Measurements from ENCODE around the gene RSPO1.
"Not testable (repeated sequence)": the region's sequence is repeated elsewhere in the genome, so short reads cannot be mapped to it uniquely, and the experiment has no call there.

The RSPO1 gene

GRCh38 chr1:37634244-37634991 is at the start of gene RSPO1:
Gene RSPO1, minus strand, starts transcription at chr1:37634892. Its CDS starts 5,231 bp downstream, at chr1:37629661.
- DNase-seq = no peak

GRCh38 chr1:37684182-37684581 is 49.5 kb upstream of the RSPO1 start:
- DNase-seq = not testable (repeated sequence)

- peak; percentile 80 for DNase-seq
These were observed 47.8 kb upstream of the RSPO1 start for GRCh38 chr1:37682334-37682987.

DNA sequence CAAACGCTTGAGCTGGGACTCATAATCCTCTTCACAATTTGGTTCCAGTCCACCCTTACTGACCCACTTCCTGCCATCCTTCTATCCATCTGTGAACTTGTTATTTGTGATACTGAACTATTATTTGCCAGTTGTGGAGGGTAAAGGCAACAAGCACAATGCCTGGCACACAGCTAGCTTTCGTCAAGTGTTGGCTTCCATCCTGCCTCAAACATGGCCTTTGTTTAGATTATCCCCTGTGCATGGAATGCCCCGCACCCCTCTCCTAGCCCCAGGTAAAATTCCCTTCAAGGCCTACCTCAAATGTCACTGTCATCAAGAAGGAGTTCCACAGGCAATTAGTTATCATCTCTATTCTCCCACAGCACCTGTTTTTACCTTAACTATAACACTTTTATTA is 46.2 kb upstream of the RSPO1 start:
- no peak for DNase-seq

DNA sequence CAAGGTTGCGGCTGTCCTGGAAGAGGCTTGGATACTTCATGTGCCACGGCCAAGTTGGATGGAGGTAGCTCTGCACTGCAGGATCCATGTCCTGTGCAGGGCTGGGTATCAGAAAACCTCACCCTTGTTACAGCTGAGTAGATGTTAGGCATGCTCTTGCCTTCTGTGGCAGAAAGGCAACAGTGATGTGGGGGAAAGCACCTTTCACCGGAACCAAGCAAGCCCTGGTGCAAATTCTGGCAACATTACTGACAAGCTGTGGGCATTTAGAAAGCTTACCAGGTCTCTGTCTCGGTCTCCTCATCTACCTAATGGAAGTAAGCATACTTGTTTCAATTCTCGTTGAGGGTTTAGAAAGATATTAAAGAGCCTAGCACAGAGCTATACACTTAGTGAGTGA is 43.1 kb upstream of the RSPO1 start:
- no peak for DNase-seq

DNA sequence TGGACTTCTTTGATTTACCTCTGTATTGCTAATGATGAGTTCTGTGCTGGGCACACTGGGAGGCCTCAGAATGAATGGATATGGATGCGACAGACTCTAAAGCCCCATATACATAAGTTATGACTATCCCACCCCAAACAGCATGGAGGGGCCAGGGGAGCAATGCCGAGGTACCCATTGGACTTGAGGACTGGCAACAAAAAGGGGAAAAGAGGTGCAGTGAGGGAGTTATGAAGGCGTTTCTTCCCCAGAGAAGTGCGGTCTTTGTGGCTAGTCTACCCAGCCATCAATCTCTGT is 42.4 kb upstream of the RSPO1 start:
- DNase-seq = no peak

- no peak for DNase-seq
These were observed 41.8 kb upstream of the RSPO1 start for GRCh38 chr1:37676281-37677142.

GRCh38 chr1:37673920-37674319 is 39.2 kb upstream of the RSPO1 start:
- no peak for DNase-seq

GRCh38 chr1:37672136-37672870 is 37.6 kb upstream of the RSPO1 start:
- no peak for DNase-seq

GRCh38 chr1:37671261-37671660 is 36.6 kb upstream of the RSPO1 start:
- DNase-seq = no peak

DNA sequence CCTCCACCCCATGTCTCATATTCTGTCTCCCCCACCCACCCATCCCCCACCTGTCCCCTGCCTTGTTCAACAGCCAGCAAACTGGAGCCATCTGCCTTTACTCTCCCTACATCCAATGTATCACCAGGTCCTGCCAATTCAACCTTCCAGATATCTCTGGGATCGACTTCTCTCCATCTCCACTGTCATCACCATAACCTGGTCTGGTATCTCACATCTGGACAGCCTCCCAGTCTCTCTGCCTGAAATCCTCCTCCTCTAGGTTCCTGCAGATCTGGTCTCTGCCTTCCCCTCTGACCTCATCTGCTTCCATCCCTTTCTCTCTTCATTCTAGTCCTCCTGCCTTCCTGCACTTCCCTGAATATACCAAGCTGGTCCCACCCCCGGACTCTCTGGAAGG is 35.4 kb upstream of the RSPO1 start:
- DNase-seq = no peak

DNA sequence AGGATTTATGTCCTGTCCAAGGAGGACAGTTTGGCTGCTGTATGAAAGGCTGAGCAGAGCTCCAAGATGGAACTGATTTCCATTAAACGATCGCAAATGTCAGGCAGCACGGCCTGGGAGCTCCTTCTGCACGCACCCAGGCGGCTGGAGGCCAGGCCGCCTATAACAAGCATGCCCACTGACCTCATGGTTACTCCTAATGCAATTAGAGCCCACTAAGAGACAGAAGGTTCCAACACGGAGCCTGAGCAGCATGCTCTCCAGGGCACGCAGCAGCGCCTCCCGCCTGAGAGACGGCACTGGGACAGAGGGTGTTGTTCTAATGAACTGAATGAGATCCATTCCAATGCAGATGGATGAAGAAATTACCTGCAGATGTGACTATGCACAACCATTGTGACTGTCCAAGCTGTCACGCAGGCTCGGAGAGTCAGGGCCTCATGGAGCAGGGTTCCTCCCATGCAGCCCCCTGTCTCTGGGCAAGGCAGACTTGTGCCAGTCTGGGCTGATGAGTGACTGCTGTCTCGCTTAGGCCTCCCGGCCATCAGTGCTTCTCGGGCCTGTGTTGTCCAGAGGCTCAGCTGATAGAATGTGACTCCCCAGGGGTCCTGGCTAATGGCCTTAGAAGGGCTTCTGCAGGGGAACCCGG is 32.5 kb upstream of the RSPO1 start:
- no peak for DNase-seq

DNA sequence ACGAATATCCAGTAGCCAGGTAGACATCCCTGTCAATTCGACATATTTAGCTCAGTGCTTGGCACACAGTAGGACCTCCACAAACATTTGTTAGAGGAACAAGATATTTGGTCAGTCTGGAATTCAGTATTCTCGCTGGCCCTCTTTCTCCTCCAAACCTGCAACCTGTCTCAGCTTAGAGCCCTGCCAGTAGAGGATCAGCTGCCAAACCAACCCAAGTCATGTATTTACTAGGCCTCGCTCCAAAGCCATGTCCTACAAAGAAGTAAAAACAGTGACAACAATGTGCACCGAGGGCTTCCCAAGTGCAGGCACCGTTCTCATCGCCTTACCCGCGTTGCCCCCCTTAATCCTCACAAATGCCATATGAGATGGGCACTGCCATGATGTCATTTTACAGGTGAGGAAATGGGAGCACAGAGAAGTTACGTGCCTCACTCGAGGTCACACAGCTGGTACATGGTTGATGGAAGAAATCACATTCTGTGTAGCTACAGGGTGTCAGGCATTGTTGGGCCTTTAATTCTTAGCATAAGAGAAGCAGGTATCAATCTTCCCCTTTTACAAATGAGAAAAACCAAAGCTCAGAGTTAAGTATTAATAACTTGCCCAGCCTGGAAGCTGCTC is 31.7 kb upstream of the RSPO1 start:
- DNase-seq = no peak

- no peak for DNase-seq
These were observed 28.8 kb upstream of the RSPO1 start for GRCh38 chr1:37663426-37664000.

DNA sequence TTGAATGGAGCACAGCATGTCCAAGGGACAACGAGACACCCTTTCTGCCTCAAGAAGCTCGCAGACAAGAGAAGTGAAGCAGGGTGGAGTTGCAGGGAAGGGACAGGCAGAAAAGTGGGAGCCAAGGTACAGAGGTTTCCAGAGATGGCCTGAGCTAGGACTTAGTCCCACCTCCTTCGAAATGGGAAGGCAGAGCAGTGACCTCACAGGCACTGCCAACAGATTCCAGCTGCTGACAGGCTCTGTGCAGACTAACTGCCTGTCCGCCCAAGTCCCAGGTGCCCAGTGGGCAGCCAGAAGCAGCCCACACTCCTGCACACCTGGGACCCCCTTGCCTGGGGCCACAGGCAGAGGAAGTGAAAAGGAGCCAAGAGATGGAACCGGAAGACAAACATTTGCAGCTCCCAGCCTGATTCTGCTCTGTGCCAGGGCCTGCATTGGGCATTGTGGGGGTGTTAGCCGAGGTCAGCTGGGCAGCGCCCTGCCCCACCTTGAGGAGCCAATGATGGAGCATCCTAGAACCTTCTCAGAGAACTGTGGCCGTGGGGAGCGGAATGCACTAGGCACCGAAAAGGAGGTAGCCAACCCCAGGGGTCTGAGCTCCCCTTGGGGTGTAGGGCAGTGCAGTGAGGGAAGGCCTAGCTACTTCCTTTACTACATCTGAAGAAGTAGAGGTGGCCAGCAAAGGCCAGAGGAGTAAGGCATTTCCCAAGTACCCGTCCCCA is 27.5 kb upstream of the RSPO1 start:
- DNase-seq = no peak

GRCh38 chr1:37661401-37661800 is 26.7 kb upstream of the RSPO1 start:
- DNase-seq = no peak

DNA sequence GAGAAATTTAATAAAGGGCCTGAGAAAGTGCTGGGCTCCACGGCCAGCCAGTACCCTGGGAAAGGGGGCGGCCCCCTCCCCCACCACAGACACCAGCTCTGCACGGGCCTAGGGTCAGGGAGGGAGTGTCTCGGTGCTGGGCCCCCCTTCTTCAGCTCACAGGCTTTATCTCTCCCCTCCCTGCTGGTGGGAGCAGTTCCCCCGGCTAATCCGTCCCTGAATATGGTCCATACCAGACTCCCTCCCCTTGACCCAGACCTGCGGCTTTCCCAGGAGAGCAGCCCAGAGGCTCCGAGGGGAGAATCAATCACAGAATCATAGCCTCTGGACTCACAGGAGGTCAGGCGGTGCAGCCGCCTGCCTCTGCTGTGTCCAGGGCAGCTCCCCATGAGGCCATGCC is 26.0 kb upstream of the RSPO1 start:
- no peak for DNase-seq

- DNase-seq = no peak
These were observed 23.8 kb upstream of the RSPO1 start for GRCh38 chr1:37658486-37658885.

DNA sequence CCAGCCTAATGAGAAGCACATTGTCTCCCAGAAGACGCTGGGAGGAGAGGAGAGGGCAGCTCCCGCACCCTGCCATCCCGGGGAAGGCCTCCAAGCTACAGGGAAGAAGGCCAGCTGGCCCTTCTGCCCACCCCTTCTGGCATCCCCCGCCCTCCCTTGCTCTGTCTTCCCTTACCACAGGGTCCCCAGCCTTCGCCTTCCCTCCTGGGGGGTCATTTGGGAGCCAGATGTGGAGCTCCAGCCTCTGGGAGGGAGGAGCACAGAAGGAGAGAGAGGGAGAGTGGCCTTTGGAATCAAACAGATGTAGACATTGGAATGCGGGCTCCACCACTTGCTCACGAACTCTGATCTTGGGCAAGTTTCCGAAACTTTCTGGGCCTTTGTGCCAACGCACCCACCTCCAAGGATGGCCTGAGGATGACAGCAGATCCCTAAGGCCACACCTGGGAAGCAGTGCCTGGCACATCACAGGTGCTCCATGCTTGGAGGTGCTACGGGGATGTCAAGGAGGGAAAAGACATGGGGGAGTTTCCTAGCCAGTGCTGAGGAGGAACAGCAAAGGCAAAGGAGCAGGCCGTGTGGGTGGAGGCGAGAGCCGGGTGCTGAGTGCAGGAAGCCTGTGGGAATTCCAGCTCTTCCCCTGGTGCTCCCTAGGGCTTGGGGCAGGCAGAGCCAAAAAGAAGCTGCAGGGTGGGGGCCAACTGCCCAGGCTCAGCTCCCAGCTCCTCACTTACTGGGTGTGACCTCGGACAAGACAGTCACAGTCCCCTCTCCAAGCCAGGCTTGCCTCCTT is 23.1 kb upstream of the RSPO1 start:
- no peak for DNase-seq

DNA sequence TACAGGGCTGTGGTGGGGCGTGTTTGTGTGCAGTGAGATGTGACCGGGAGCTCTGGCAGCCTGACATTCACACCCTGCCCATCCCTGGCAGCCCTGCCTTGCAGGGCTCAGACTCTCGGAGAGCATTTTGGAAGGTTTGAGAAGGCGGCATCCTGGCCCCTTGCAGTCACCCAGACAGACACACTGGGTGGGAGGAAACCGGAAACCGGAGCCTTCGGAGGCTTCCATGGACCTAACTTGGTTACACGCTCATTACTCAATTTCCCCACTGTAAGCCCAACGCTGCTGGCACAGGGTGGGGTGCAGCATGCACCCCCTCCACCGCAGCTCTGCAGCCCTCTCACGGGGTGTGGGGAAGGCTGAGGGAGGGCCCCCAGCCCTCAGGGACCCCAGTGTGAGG is 22.2 kb upstream of the RSPO1 start:
- no peak for DNase-seq
